Endothelial cell of umbilical vein (primary cell): ENCODE measurements around the gene SGCG. TPM values are rescaled to one million over a fixed set of nuclear protein-coding genes. Genes with fewer than 3 reads are reported as not detected.

Experiments used
- BruUV-seq: library from RNA; stranded (reverse); fragments of 400-500 nt; replicated peaks from 2 replicates; lab custom pipeline; 2021; lab: Mats Ljungman, UMichigan
- CTCF ChIA-PET: fragments of 300-600, 350-600 bp; sonication (Branson Sonifier 250); formaldehyde crosslinking; loops from one replicate; lab custom pipeline; 2021; ENCODE audit warnings: antibody characterized with exemption, inconsistent platforms; lab: Charles Lee
- POLR2A ChIA-PET: fragments of 300-600, 350-600 bp; sonication (Branson Sonifier 250); formaldehyde crosslinking; loops from one replicate; lab custom pipeline; 2021; ENCODE audit warnings: antibody characterized with exemption, inconsistent platforms; lab: Charles Lee
- DNase-seq: peaks from one replicate; pipeline ENCODE4 v3.0.0-alpha.2; 2011; ENCODE audit warnings: low read depth, low spot score
- FAIRE-seq: peaks from 2 replicates; lab custom pipeline; 2011; peaks lifted over from hg19 to GRCh38; lab: Jason Lieb, UNC
- H2AFZ ChIP-seq: 2 replicates; pipeline ENCODE4 v1.6.0; 2012; ENCODE audit warnings: low read depth, low read length, control low read depth, inconsistent platforms
- H3K27ac ChIP-seq: 2 replicates; pipeline ENCODE4 v1.5.1; 2011; ENCODE audit warnings: low read depth, mild to moderate bottlenecking, control low read depth, low read length, moderate library complexity; ENCODE audit not compliant: insufficient read depth
- H3K27me3 ChIP-seq, 2 experiments: 2 replicates each; pipeline versions ENCODE4 v1.6.0 to v1.6.1; 2011; ENCODE audit warnings: low read length in 2 of 2, mixed read lengths in 1 of 2; ENCODE audit not compliant: control insufficient read depth in 2 of 2, insufficient read depth in 2 of 2
- H3K36me3 ChIP-seq, 2 experiments: 2 replicates in 1 of 2; 3 replicates in 1 of 2; pipeline ENCODE4 v1.5.1; 2011; ENCODE audit warnings: low read length in 2 of 2, mild to moderate bottlenecking in 1 of 2, moderate library complexity in 1 of 2; ENCODE audit not compliant: control insufficient read depth in 2 of 2, insufficient read depth in 2 of 2; ENCODE audit errors: extremely low read depth in 1 of 2
- H3K4me1 ChIP-seq: 3 replicates; pipeline ENCODE4 v1.5.1; 2011; ENCODE audit warnings: mild to moderate bottlenecking, low read length; ENCODE audit not compliant: control insufficient read depth, insufficient read depth; ENCODE audit errors: extremely low read depth
- H3K4me2 ChIP-seq: 2 replicates; pipeline ENCODE4 v1.6.1; 2011; ENCODE audit warnings: low read length, control low read depth, mixed read lengths; ENCODE audit not compliant: insufficient read depth
- H3K4me3 ChIP-seq, 3 experiments: fragments of 200-600 bp in 1 of 3; sonication (generic), shearing (Covaris generic) in 1 of 3; replicated peaks in 1 of 3; 2 replicates each; pipeline ENCODE4 v1.5.1; 2011 to 2016; ENCODE audit warnings: control low read depth in 3 of 3, low read length in 3 of 3, mild to moderate bottlenecking in 2 of 3, inconsistent platforms in 1 of 3, low read depth in 1 of 3, moderate library complexity in 1 of 3; ENCODE audit not compliant: insufficient read depth in 1 of 3
- H3K79me2 ChIP-seq: 2 replicates; pipeline ENCODE4 v1.6.0; 2012; ENCODE audit warnings: low read length, inconsistent platforms; ENCODE audit not compliant: control insufficient read depth, insufficient read depth
- H3K9ac ChIP-seq: replicated peaks from 2 replicates; pipeline ENCODE3; 2011; ENCODE audit warnings: low read length, control low read depth; ENCODE audit not compliant: insufficient read depth; ENCODE audit errors: extremely low read depth
- H3K9me1 ChIP-seq: replicated peaks from 3 replicates; pipeline ENCODE4 v1.6.0; 2011; ENCODE audit warnings: mild to moderate bottlenecking, low read length; ENCODE audit not compliant: control insufficient read depth, insufficient read depth; ENCODE audit errors: extremely low read depth
- H3K9me3 ChIP-seq: replicated peaks from 2 replicates; pipeline ENCODE4 v1.5.1; 2012; ENCODE audit warnings: low read length, inconsistent platforms; ENCODE audit not compliant: control insufficient read depth, insufficient read depth
- H4K20me1 ChIP-seq: replicated peaks from 2 replicates; pipeline ENCODE3; 2011; ENCODE audit warnings: mild to moderate bottlenecking, low read length; ENCODE audit not compliant: control insufficient read depth, insufficient read depth; ENCODE audit errors: extremely low read depth
- CTCF ChIP-seq, 2 donors: IDR thresholded peaks; 1 replicate in 1 of 2; 2 replicates in 1 of 2; pipeline ENCODE4 v1.5.1; 2011; ENCODE audit warnings: low read length in 2 of 2, mild to moderate bottlenecking in 2 of 2, moderate library complexity in 2 of 2, control low read depth in 1 of 2, inconsistent platforms in 1 of 2, low read depth in 1 of 2; ENCODE audit not compliant: insufficient read depth in 1 of 2; ENCODE audit errors: extremely low read depth in 1 of 2
- EZH2 ChIP-seq: IDR thresholded peaks from 2 replicates; pipeline ENCODE4 v1.6.1; 2012; ENCODE audit warnings: borderline replicate concordance, low read depth, mild to moderate bottlenecking, moderate library complexity, low read length, inconsistent platforms; ENCODE audit not compliant: severe bottlenecking
- FOS ChIP-seq: IDR thresholded peaks from 2 replicates; pipeline ENCODE4 v1.6.1; 2011; ENCODE audit warnings: mild to moderate bottlenecking, low read length, moderate library complexity, borderline replicate concordance; ENCODE audit not compliant: insufficient read depth
- GATA2 ChIP-seq: IDR thresholded peaks from 2 replicates; pipeline ENCODE4 v1.7.0; 2011; ENCODE audit warnings: low read depth, mild to moderate bottlenecking, moderate library complexity, mixed read lengths, low read length; ENCODE audit not compliant: insufficient read length, insufficient read depth
- JUN ChIP-seq: IDR thresholded peaks from 2 replicates; pipeline ENCODE4 v1.6.1; 2011; ENCODE audit warnings: borderline replicate concordance, low read depth; ENCODE audit not compliant: insufficient read length, insufficient read depth
- MYC ChIP-seq: IDR thresholded peaks from one replicate; pipeline ENCODE4 v1.6.1; 2011; ENCODE audit warnings: mild to moderate bottlenecking, low read depth, low read length
- POLR2A ChIP-seq: IDR thresholded peaks from 2 replicates; pipeline ENCODE4 v1.6.1; 2012; ENCODE audit warnings: low read depth, mild to moderate bottlenecking, control low read depth, low read length
- POLR2AphosphoS5 ChIP-seq: IDR thresholded peaks from 2 replicates; pipeline ENCODE4 v1.6.1; 2012; ENCODE audit warnings: low read depth, mild to moderate bottlenecking, control low read depth, low read length, moderate library complexity; ENCODE audit not compliant: insufficient read depth
- dilution Hi-C: fragments of 300-500 bp; cut with MboI; formaldehyde crosslinking; loops from one replicate; pipeline ENCODE4 v1.15.0; 2019; ENCODE audit warnings: low sequenced_read_pairs; ENCODE audit not compliant: extremely low pct_ligation_motif_present
- intact Hi-C: fragments of 100-400 bp; cut with micrococcal nuclease; formaldehyde crosslinking; loops from one replicate; pipeline ENCODE4 v1.10.0; 2022
- polyA plus RNA-seq, 4 experiments: library from polyadenylated mRNA; depleted of rRNA in 3 of 4; stranded (reverse) in 3 of 4; unstranded in 1 of 4; fragments of >200 nt; gene quantifications; 2 replicates each; pipeline versions ENCODE4 v1.2.1 to v1.2.3, GENCODE V29; 2011 to 2012; ENCODE audit warnings: missing spikeins in 1 of 4
- total RNA-seq: library from RNA; stranded (reverse); gene quantifications from 2 replicates; pipeline ENCODE4 v1.2.3, GENCODE V29; 2021

The SGCG gene
- total and polyA plus RNA-seq, 2 donors (not counting 3 experiments of a cell fraction or from before 2014, with no cell fraction given): 0.22 TPM; not detected in 1

- no peaks in the 10 kb centered on the region for H3K9me1 ChIP-seq
- POLR2A ChIA-PET: no interaction called here
- TF ChIP-seq EZH2 (peak; percentile 52), CTCF (IDR thresholded peaks at IDR 0.05; ENCODE audit: extremely low read depth in 1 of 2, insufficient read depth in 1 of 2, low read depth in 1 of 2, low read length in 2 of 2) (peak in 1 of 2 donors; percentile 11), POLR2A (no peak)
- no peak overlapping the region for H3K4me3 ChIP-seq
- DNase-seq (no peak), FAIRE-seq (no peak)
- H3K9me3 ChIP-seq: no peaks in the 10 kb centered on the region
- no peak overlapping the region for H3K27ac ChIP-seq
- H4K20me1 ChIP-seq: no peaks in the 10 kb centered on the region
- intact Hi-C loops: loop anchor here (2.0 kb wide), 1 partner anchor 158 kb away; no protein-coding TSS in a partner anchor
- peaks cover 3% of the 10 kb centered on the region for H3K4me1 ChIP-seq
- H2AFZ ChIP-seq: no peak overlapping the region
- dilution Hi-C loops: no loop called here
- H3K4me2 ChIP-seq: no peak overlapping the region
- BruUV-seq: no TSS peak
- H3K36me3 ChIP-seq: no peaks in the 10 kb centered on the region
- CTCF ChIA-PET: no interaction called here
- no peak overlapping the region for H3K9ac ChIP-seq
- peaks cover 0 to 20% of the 10 kb centered on the region in 2 experiments for H3K27me3 ChIP-seq
- H3K79me2 ChIP-seq: no peaks in the 10 kb centered on the region
Measured at GRCh38 chr13:23160638-23161480, 19.9 kb upstream of the SGCG start.

- peaks cover 0 to 20% of the 10 kb centered on the region in 2 experiments for H3K27me3 ChIP-seq
- dilution Hi-C loops (no loop called here), intact Hi-C loops (loop anchor here (2.0 kb wide), 1 partner anchor 157 kb away; no protein-coding TSS in a partner anchor)
- CTCF ChIA-PET: no interaction called here
- DNase-seq (no peak), FAIRE-seq (no peak)
- TF ChIP-seq POLR2A (no peak), EZH2 (no peak), JUN (no peak), POLR2AphosphoS5 (no peak), FOS (no peak), GATA2 (no peak), MYC (no peak)
- no peak overlapping the region for H3K4me3 ChIP-seq
- no peak overlapping the region for H3K4me2 ChIP-seq
- H3K4me1 ChIP-seq: peaks cover 3% of the 10 kb centered on the region
- H3K9me3 ChIP-seq: no peaks in the 10 kb centered on the region
- no peaks in the 10 kb centered on the region for H3K36me3 ChIP-seq
- no peak overlapping the region for H3K9ac ChIP-seq
- H3K9me1 ChIP-seq: no peaks in the 10 kb centered on the region
- H4K20me1 ChIP-seq: no peaks in the 10 kb centered on the region
- no peak overlapping the region for H2AFZ ChIP-seq
- H3K27ac ChIP-seq: no peak overlapping the region
- BruUV-seq: no TSS peak
- POLR2A ChIA-PET: no interaction called here
- no peaks in the 10 kb centered on the region for H3K79me2 ChIP-seq
Measured at GRCh38 chr13:23161481-23161825, 19.3 kb upstream of the SGCG start.
